Cortex of kidney (tissue), 1 donor: ENCODE measurements around the gene NEK7.
"Not testable (repeated sequence)": the region's sequence is repeated elsewhere in the genome, so short reads cannot be mapped to it uniquely, and the experiment has no call there.

ENCODE experiments used
- DNase-seq: peaks from one replicate; lab custom pipeline; 2025; lab: John Stamatoyannopoulos, UW

The NEK7 gene

GRCh38 chr1:198290089-198290683 lies 133.4 kb downstream of the NEK7 start:
- DNase-seq = no peak

- no peak for DNase-seq
These were observed 134.2 kb downstream of the NEK7 start for GRCh38 chr1:198291036-198291435.

DNA sequence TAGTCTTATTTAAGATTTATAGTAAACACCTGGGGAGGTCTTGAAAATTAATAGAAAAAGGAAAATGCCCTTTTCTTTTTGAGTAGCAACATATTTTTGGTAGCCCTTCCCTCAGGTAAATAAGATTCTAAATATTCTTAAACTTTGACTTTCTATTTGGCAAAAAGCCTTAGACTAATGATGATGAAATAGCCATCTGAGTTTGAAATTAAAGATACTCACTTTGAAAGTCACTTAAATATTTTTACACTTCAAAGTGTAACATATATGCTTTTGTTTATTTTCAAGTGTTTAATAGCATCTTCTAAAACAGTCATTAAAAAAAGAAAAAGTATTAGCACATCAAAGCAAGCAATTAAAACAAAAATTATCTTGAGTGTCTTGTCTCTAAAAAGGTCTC lies 135.1 kb downstream of the NEK7 start:
- DNase-seq = no peak

DNA sequence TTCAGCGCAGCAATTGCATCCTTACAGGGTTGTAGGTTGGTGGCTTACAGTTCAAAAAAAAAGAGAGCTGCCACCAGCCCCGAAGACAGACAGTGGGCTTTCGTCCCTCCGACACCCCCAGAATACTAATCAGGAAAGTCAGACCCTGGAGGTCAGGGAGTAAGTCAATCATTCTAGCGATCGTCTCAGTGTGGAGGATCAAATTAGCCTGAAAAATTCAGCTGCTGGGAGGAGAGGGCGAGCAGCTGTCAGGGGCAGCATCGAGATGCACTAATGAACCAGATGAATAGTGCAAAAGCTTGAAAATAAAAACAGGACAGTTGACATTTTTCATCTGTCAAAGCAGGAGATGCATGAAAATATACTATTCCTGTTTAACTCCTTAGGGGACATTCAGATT lies 138.4 kb downstream of the NEK7 start:
- no peak for DNase-seq

- DNase-seq = no peak
These were observed 139.2 kb downstream of the NEK7 start for GRCh38 chr1:198295971-198296370.

GRCh38 chr1:198297281-198297680 lies 140.5 kb downstream of the NEK7 start:
- DNase-seq = no peak

DNA sequence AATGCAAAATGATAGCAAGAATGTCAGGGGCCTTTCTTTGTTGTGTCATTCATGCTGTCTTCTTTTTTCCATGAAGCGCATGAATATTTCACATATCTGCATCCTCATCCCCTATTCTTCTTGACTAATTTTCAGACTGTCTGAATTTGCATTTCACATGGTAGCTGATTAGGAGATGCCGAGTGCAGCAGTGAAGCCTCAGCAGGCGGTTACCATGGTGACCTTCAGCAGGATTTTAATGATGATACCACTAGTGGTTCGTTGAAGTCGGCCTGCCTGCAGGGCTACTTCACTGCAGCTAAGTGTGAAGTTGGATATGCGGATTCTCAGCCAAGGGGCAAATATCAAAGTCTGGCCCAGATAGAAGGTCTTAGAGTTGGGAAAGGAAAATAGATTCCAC lies 141.8 kb downstream of the NEK7 start:
- DNase-seq = no peak

- no peak for DNase-seq
These were observed 143.7 kb downstream of the NEK7 start for GRCh38 chr1:198300451-198300850.

- no peak for DNase-seq
These were observed 147.6 kb downstream of the NEK7 start for GRCh38 chr1:198304431-198304830.

- not testable (repeated sequence) for DNase-seq
These were observed 158.0 kb downstream of the NEK7 start for GRCh38 chr1:198314817-198315216.

- not testable (repeated sequence) for DNase-seq
These were observed 158.5 kb downstream of the NEK7 start for GRCh38 chr1:198315331-198315730.

- DNase-seq = no peak
These were observed 159.8 kb downstream of the NEK7 start for GRCh38 chr1:198316546-198317100.

- DNase-seq = no peak
These were observed 161.3 kb downstream of the NEK7 start for GRCh38 chr1:198318085-198318484.

DNA sequence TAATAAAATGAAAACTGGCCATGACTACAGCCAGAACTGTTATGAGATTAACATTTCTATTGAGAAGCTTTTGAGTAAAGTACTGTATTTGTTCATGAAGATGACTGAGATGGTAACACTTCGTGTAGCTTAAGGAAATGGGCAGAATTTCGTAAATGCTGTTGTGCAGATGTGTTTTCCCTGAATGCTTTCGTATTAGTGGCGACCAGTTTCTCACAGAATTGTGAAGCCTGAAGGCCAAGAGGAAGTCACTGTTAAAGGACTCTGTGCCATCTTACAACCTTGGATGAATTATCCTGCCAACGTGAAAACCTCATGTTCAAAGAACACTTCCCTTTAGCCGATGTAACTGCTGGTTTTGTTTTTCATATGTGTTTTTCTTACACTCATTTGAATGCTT lies 164.0 kb downstream of the NEK7 start:
- DNase-seq = no peak

DNA sequence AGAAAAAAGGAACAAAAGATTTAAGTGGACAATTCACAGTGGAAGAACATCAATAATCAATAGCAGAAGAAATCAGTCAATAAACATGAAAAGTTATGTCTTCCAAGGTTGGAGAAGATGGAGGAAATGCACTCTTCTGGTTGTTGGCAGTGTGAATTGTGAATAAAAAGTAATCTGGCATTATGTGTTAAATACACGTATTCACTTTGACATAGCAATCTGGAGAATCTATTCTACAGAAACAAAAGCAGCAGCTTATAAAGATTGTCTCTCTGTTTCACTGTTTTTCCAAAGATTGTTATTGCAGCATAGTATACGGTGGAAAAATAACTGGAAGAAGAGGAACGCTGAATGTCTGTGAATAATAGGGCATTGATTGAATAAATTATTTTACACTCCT lies 169.4 kb downstream of the NEK7 start:
- DNase-seq = no peak

DNA sequence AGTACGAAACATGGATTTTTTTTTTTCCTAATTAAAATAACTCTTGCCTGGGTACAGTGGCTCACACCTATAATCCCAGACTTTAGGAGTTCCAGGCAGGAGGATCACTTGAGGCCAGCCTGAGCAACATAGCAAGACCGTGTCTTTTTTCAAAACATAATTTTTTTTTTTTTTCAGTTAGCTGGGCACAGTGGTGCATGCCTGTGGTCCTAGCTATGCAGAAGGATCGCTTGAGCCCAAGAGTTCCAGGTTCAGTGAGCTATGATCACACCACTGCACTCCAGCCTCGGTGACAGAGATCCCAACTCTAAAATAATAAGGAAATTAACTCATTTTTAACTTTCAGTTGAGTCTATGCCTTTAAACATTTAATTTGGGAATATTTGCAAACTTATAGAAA lies 170.1 kb downstream of the NEK7 start:
- no peak for DNase-seq

DNA sequence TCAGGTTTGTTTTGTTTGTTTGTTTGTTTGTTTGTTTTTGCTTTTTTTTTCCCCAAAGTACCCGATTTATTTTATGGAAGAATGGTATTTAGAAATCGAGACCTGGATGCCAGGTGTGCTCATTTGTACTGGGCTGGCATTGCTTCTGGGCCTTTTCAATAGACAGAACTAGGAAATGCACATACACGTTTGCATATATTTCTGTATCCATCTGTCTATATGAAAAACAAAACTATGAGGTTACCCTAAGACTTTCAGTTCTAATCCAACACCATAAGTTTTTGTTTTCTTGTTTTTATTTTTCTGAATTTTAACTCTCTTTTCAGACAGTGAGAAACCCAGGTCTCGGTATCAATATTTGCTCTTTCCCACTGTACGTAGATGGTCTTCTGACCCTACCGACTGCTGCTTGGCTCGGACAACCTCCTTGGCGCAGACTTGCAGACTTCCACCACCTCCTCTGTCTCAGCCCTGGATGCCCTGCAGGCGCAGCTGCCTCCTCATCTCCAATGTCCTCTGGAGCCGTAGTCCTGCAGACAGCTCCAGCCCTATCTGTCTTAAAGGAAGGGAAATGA lies 171.7 kb downstream of the NEK7 start:
- no peak for DNase-seq

DNA sequence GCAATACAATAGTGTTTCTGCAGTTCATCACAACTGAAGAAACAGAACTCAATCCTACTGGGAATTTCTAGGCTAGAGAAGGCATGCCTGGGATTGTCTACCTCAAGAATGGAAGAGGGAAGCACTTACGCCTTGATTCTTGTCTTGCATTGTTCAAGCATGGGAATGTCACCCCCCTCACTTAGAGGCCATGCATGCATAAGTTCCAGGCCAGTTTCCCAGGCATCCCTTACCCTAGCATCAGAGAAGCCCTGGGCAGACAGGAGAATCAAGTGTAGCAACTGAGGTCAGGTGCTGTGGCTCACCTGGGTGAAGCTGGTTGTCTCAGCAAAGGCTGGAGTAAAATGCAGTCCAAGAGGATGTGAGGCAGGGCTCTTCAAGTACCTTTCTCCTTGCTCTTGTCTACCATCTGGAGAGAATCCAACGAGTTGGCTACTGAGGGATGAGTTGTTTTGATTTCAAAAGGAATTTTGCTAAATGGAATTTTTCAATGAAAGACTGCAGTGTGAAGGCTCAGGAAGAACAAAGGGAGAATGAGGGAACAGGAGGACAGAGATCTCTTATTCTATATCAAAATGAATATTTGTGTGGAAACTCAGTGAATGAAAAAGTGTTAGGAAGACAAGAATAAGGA lies 174.3 kb downstream of the NEK7 start:
- no peak for DNase-seq

- DNase-seq = no peak
These were observed 176.9 kb downstream of the NEK7 start for GRCh38 chr1:198333744-198334143.

- no peak for DNase-seq
These were observed 178.9 kb downstream of the NEK7 start for GRCh38 chr1:198335663-198336062.

DNA sequence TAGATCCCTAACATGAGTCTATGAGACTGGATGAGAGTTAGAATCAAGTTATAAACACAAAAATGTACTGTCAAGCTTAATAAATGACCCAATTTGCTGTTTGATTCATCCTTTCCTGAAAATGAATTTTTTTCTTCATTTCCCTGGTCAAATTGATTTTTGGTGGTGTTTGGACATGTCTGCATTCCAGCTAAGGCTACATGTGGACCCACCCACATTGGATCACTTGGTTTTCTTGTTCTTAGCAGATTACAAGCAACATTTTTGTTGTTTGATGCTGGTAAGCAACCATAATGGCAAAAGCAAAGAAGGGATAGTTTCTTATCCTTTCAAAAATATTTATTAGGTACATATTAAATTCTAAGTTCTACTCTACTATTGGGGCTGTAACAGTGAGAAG lies 181.1 kb downstream of the NEK7 start:
- no peak for DNase-seq

DNA sequence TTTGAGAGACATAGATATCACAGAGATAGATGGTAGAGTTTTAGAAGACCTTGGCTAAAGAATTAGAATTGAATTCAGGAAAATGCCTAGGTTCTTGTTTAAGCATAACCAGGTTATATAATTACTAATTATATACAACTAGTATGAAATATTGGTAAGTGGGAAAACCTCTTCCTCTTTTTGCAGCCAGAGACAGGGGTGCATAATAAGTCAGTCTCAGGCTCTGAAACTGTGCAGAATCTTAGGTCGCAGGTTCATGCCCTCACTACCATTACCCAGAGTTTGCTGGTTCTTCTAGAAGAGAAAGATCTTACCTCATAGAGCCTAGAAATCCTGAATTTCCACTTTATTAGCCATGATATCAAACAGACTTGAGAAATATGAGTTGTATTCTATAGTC lies 183.3 kb downstream of the NEK7 start:
- DNase-seq = no peak

GRCh38 chr1:198346178-198346577 lies 189.4 kb downstream of the NEK7 start:
- no peak for DNase-seq

DNA sequence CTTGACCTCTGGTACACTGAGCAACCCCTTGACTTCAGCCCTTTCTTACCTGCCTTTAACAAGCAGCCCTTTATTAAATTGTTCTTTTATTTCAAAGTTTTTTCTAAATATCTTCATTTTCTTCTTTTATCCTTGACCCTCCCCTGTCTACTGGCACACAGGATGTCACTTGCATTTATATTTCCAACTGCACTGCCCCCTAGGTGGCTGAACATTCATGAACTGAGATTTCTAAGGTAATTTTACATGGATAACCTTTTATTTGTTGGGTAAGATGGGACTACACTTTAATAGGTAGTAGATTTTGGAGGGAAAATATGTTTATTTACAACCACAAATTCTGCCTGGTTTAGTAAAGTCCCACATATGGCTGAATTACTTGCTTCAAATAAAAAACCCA lies 193.7 kb downstream of the NEK7 start:
- no peak for DNase-seq
